LNCAP (cell line): ENCODE results near the gene NFIA.

ENCODE experiments used
- CTCF ChIP-seq: fragments of 450-650 bp; IDR thresholded peaks from 2 replicates; pipeline ENCODE4 v1.5.1; 2017; ENCODE audit warnings: mild to moderate bottlenecking

NFIA gene

GRCh38 chr1:61116421-61116820 lies 34.1 kb downstream of the NFIA start:
- no peak for TF ChIP-seq CTCF

GRCh38 chr1:61117283-61117682 lies 34.9 kb downstream of the NFIA start:
- no peak for TF ChIP-seq CTCF

GRCh38 chr1:61119085-61119484 lies 36.7 kb downstream of the NFIA start:
- no peak for TF ChIP-seq CTCF

- no peak for TF ChIP-seq CTCF
Observed at GRCh38 chr1:61120246-61120840, 38.0 kb downstream of the NFIA start.

GRCh38 chr1:61120998-61121397 lies 38.6 kb downstream of the NFIA start:
- TF ChIP-seq CTCF, result no peak

- no peak for TF ChIP-seq CTCF
Observed at GRCh38 chr1:61121631-61122030, 39.3 kb downstream of the NFIA start.

- TF ChIP-seq CTCF, result no peak
Observed at GRCh38 chr1:61122389-61122788, 40.0 kb downstream of the NFIA start.

GRCh38 chr1:61123326-61123725 lies 41.0 kb downstream of the NFIA start:
- no peak for TF ChIP-seq CTCF
